A549 (cell line): ENCODE results near the gene FUOM. TPM values are rescaled to one million over a fixed set of nuclear protein-coding genes. Genes with fewer than 3 reads are reported as not detected.

ENCODE experiments used
- ATAC-seq, 2 experiments: fragments of 200-7000 bp in 1 of 2; fragments of >200 bp in 1 of 2; cut with Nextera tagmentation in 1 of 2; cut with Tn5 transposase in 1 of 2; 3 replicates each; pipeline versions ENCODE4 v1.8.0 to v1.9.1; 2018 to 2020; ENCODE audit warnings: mild to moderate bottlenecking in 1 of 2, moderate library complexity in 1 of 2
- CTCF ChIA-PET: fragments of 300-600 bp; sonication (Branson Sonifier 250); formaldehyde crosslinking; extraction: SDS; loops from one replicate; lab custom pipeline; 2021; ENCODE audit warnings: antibody characterized with exemption, inconsistent platforms; lab: Yijun Ruan, JAX
- POLR2A ChIA-PET: fragments of 350-600 bp; formaldehyde crosslinking; extraction: SDS; loops from one replicate; lab custom pipeline; 2021; ENCODE audit warnings: antibody characterized with exemption, inconsistent platforms; lab: Yijun Ruan, JAX
- DNase-seq, 2 experiments: peaks; one replicate each; pipeline versions ENCODE4 v3.0.0 to v3.0.0-alpha.2; 2011 to 2016; ENCODE audit warnings: low read depth in 1 of 2, low spot score in 1 of 2
- FAIRE-seq: peaks from 2 replicates; lab custom pipeline; 2011; peaks lifted over from hg19 to GRCh38; lab: Jason Lieb, UNC
- H3K27ac ChIP-seq, 2 experiments: fragments of >200 bp; sonication (Bioruptor Twin); formaldehyde crosslinking; 3 replicates each; pipeline ENCODE4 v1.5.1; 2016 to 2017
- H3K4me1 ChIP-seq: fragments of >200 bp; sonication (Bioruptor Twin); formaldehyde crosslinking; 3 replicates; pipeline ENCODE4 v1.6.1; 2016
- H3K4me2 ChIP-seq: fragments of >200 bp; sonication (Bioruptor Twin); formaldehyde crosslinking; 3 replicates; pipeline ENCODE4 v1.6.1; 2016
- H3K4me3 ChIP-seq: fragments of >200 bp; sonication (Bioruptor Twin); formaldehyde crosslinking; 3 replicates; pipeline ENCODE4 v1.5.1; 2016
- H3K9me3 ChIP-seq: fragments of >200 bp; sonication (Bioruptor Twin); formaldehyde crosslinking; 3 replicates; pipeline ENCODE4 v1.6.1; 2016
- ATOH8 ChIP-seq: fragments of 250-450 bp; sonication (Bioruptor Pico); IDR thresholded peaks from 2 replicates; pipeline ENCODE4 v1.5.0; 2020; ENCODE audit warnings: low read depth, mild to moderate bottlenecking, moderate library complexity
- BHLHE40 ChIP-seq: IDR thresholded peaks from 2 replicates; pipeline ENCODE4 v1.6.1; 2012; ENCODE audit warnings: low read depth, low read length, inconsistent platforms
- CTCF ChIP-seq: fragments of >200 bp; sonication (Bioruptor Twin); formaldehyde crosslinking; IDR thresholded peaks from 3 replicates; pipeline ENCODE4 v1.5.1; 2016
- EHF ChIP-seq: fragments of 250-450 bp; sonication (Bioruptor Pico); IDR thresholded peaks from 2 replicates; pipeline ENCODE4 v1.5.0; 2020; ENCODE audit warnings: mild to moderate bottlenecking
- ELK1 ChIP-seq: fragments of 150-350 bp; IDR thresholded peaks from 2 replicates; pipeline ENCODE4 v1.6.1; 2014; ENCODE audit warnings: low read depth, mild to moderate bottlenecking, low read length
- GATA3 ChIP-seq: IDR thresholded peaks from 2 replicates; pipeline ENCODE4 v1.6.1; 2012; ENCODE audit warnings: borderline replicate concordance
- KDM5A ChIP-seq: fragments of 200-600 bp; sonication (generic); IDR thresholded peaks from 2 replicates; pipeline ENCODE4 v1.6.1; 2016; ENCODE audit warnings: antibody characterized with exemption, mild to moderate bottlenecking
- PBX3 ChIP-seq: IDR thresholded peaks from 2 replicates; pipeline ENCODE4 v1.6.1; 2012
- POLR2A ChIP-seq: IDR thresholded peaks from 2 replicates; pipeline ENCODE4 v1.6.1; 2012; ENCODE audit warnings: mild to moderate bottlenecking, low read length
- POLR2AphosphoS2 ChIP-seq: conservative IDR thresholded peaks from 2 replicates; pipeline ENCODE4 v1.6.1; 2012; ENCODE audit warnings: low read length, improper control_type of control experiment, inconsistent platforms
- RCOR1 ChIP-seq: fragments of 150-350 bp; IDR thresholded peaks from 2 replicates; pipeline ENCODE4 v1.6.1; 2014; ENCODE audit warnings: antibody characterized with exemption, low read length, low read depth
- TP53 ChIP-seq: fragments of 250-450 bp; sonication (Bioruptor Pico); IDR thresholded peaks from 2 replicates; pipeline ENCODE4 v1.5.0; 2021; ENCODE audit warnings: mild to moderate bottlenecking, moderate library complexity
- ZFP36 ChIP-seq: fragments of 450-650 bp; IDR thresholded peaks from 2 replicates; pipeline ENCODE4 v1.6.1; 2014; ENCODE audit warnings: borderline replicate concordance; ENCODE audit not compliant: partially characterized antibody
- ZSCAN20 ChIP-seq: fragments of 250-450 bp; sonication (Bioruptor Pico); IDR thresholded peaks from 2 replicates; pipeline ENCODE4 v1.8.0; 2022; ENCODE audit warnings: mild to moderate bottlenecking, moderate library complexity
- WGBS: methylation state at CpG from one replicate; pipeline ENCODE4 v1.1.6; 2017; ENCODE audit errors: missing lambda C conversion rate; 5-methylcytosine and 5-hydroxymethylcytosine counted together
- polyA plus RNA-seq, 4 experiments: library from polyadenylated mRNA; depleted of rRNA in 3 of 4; stranded (reverse); fragments of >200 nt; fragmentation: RNase III in 1 of 4; extraction: RNeasy Plus Mini Kit Qiagen cat#74134 plus additional on column Dnase treatment in 1 of 4; gene quantifications; 2 replicates in 3 of 4; 3 replicates in 1 of 4; pipeline ENCODE4 v1.2.3, GENCODE V29; 2011 to 2017

The FUOM gene
- polyA plus RNA-seq, 2 of the 4 experiments (the other 2 are of a cell fraction): 6.8 to 8.1 TPM

- WGBS: 58% methylated on average over 9 of the region's 13 CpGs
- peak in 1 of 2 experiments; percentile 9; a peak in 3 of 6 replicates for ATAC-seq
- ChIA-PET CTCF (interaction anchor here (1.0 to 1.5 kb wide), 5 partner anchors 14 to 43 kb away, joined by 3 to 8 read pairs (median 3); no protein-coding TSS in a partner anchor), POLR2A (no interaction called here)
- no peaks in the 10 kb centered on the region for H3K9me3 ChIP-seq
- no peak overlapping the region for H3K27ac ChIP-seq
- no peak overlapping the region for H3K4me2 ChIP-seq
- FAIRE-seq: no peak
- no peak overlapping the region for H3K4me3 ChIP-seq
- no peak for TF ChIP-seq ELK1
- TF ChIP-seq CTCF: no peak
- TF ChIP-seq EHF: no peak
- no peak for TF ChIP-seq KDM5A
- no peak for TF ChIP-seq TP53 (CRISPR knock-in tag)
- TF ChIP-seq BHLHE40: no peak
- peaks cover 3% of the 10 kb centered on the region; the same call in 1 of the 3 replicates for H3K4me1 ChIP-seq
- no peak for DNase-seq
Observed at GRCh38 chr10:133350950-133351329, 6.9 kb downstream of the FUOM start.

DNA sequence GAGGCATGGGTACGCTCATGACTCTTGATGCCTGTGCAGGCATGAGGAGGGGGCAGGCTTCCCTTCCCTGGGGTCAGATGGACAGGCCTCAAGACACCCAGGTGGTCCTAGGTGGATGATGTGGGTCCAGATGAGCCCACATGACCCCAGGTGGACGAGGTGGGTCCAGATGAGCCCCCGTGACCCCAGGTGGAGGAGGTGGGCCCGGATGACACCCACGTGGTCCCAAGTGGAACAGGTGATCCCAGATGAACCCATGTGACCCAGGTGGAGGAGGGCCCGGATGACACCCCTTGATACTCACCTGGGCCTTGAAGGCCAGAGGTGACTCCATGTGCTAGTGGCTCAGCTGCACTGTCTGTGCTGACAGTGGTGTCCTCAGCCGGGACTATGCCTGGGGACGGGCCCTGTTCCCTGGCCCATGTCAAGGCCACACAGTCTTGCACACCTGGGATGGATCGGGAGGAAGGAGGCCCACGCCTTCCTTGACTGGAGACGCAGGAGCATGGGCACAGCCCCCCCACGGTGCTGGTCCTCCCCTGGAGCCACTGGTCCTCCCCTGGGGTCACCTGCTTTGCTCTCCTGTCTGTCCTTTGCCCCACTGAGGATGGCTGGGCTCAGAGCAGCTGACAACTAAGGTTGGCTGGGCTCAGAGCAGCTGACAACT is 7.4 kb downstream of the FUOM start:
- WGBS: 89% methylated on average over 7 of the region's 12 CpGs
- H3K27ac ChIP-seq: no peak overlapping the region
- DNase-seq: no peak
- FAIRE-seq: no peak
- ATAC-seq: no peak
- no peak overlapping the region for H3K4me2 ChIP-seq
- H3K4me3 ChIP-seq: no peak overlapping the region
- POLR2A ChIA-PET: no interaction called here
- TF ChIP-seq PBX3 (0 out of 2 replicates have a peak, but pooled peaks have one; percentile 27), CTCF (no peak)
- CTCF ChIA-PET: interaction anchor here (1.0 to 1.5 kb wide), 4 partner anchors 14 to 42 kb away, joined by 3 to 8 read pairs (median 4); no protein-coding TSS in a partner anchor
- peaks cover 3% of the 10 kb centered on the region; the same call in 1 of the 3 replicates for H3K4me1 ChIP-seq
- no peaks in the 10 kb centered on the region for H3K9me3 ChIP-seq

GRCh38 chr10:133349577-133350011 is 8.2 kb downstream of the FUOM start:
- 72% methylated on average over 7 of the region's 9 CpGs for WGBS
- ATAC-seq (no peak), DNase-seq (no peak), FAIRE-seq (no peak)
- no peak overlapping the region for H3K27ac ChIP-seq
- peaks cover 3% of the 10 kb centered on the region; the same call in 1 of the 3 replicates for H3K4me1 ChIP-seq
- H3K4me3 ChIP-seq: no peak overlapping the region
- no peaks in the 10 kb centered on the region for H3K9me3 ChIP-seq
- TF ChIP-seq KDM5A (no peak), ATOH8 (no peak), GATA3 (no peak), ZFP36 (no peak), POLR2A (no peak), RCOR1 (no peak), ELK1 (no peak), ZSCAN20 (CRISPR knock-in tag) (no peak), POLR2AphosphoS2 (no peak), PBX3 (no peak), BHLHE40 (no peak)
- ChIA-PET CTCF (interaction anchor here (2.2 kb wide), 1 partner anchor 31 kb away, joined by 5 read pairs; no protein-coding TSS in a partner anchor), POLR2A (no interaction called here)
- H3K4me2 ChIP-seq: no peak overlapping the region
